Cardiac muscle cell (in vitro differentiated cells and primary cell): ENCODE results near the gene SUPT6H. TPM values are rescaled to one million over a fixed set of nuclear protein-coding genes. Genes with fewer than 3 reads are reported as not detected.
A peak's percentile ranks its signal among the peaks of the same experiment; 100 is the strongest.

Experiments used
- DNase-seq, 2 donors: peaks; one replicate each; pipeline versions ENCODE4 v3.0.0 to v3.0.0-alpha.2; 2010 to 2017; ENCODE audit warnings: low read depth in 1 of 2, low spot score in 1 of 2
- H3K27ac ChIP-seq: fragments of 200-600 bp; sonication (generic); 2 replicates; pipeline ENCODE4 v1.5.1; 2016
- H3K27me3 ChIP-seq: fragments of 200-600 bp; sonication (generic); 2 replicates; pipeline ENCODE4 v1.6.0; 2016; ENCODE audit warnings: control low read depth
- H3K36me3 ChIP-seq: fragments of 200-600 bp; sonication (generic); 2 replicates; pipeline ENCODE4 v1.5.1; 2016; ENCODE audit warnings: control low read depth
- H3K4me1 ChIP-seq: fragments of 200-600 bp; sonication (generic); 2 replicates; pipeline ENCODE4 v1.8.1; 2017; ENCODE audit warnings: low read depth, mild to moderate bottlenecking, mixed run types
- H3K4me3 ChIP-seq: fragments of 200-600 bp; sonication (generic); 2 replicates; pipeline ENCODE4 v1.5.1; 2016; ENCODE audit warnings: mild to moderate bottlenecking
- H3K9me3 ChIP-seq: fragments of 200-600 bp; sonication (generic); 2 replicates; pipeline ENCODE4 v1.5.1; 2017; ENCODE audit warnings: low read depth, mild to moderate bottlenecking, control low read depth
- CTCF ChIP-seq: IDR thresholded peaks from 2 replicates; pipeline ENCODE4 v1.5.1; 2012; ENCODE audit warnings: low read depth, mild to moderate bottlenecking, low read length
- polyA plus RNA-seq: library from polyadenylated mRNA; unstranded; fragments of >200 nt; fragmentation: Nextera tagmentation; extraction: Ambion mirVana; gene quantifications from 2 replicates; pipeline ENCODE4 v1.2.1, GENCODE V29; 2016
- total RNA-seq: library from RNA; depleted of rRNA; stranded (reverse); fragments of >200 nt; gene quantifications from 2 replicates; pipeline ENCODE4 v1.2.3, GENCODE V29; 2016

Gene SUPT6H
- total and polyA plus RNA-seq, 2 experiments from 2014 or later, result 29.7 to 67.8 TPM

GRCh38 chr17:28702752-28703150, 40.7 kb downstream of the SUPT6H start:
- Histone ChIP-seq H3K27ac (no peak overlapping the region), H3K4me1 (no peaks in the 10 kb centered on the region), H3K4me3 (no peak overlapping the region), H3K27me3 (no peaks in the 10 kb centered on the region), H3K36me3 (peaks cover 44% of the 10 kb centered on the region), H3K9me3 (no peaks in the 10 kb centered on the region)
- DNase-seq, result no peak
- TF ChIP-seq CTCF, result no peak

GRCh38 chr17:28703552-28704218, 41.7 kb downstream of the SUPT6H start:
- H3K9me3 ChIP-seq, result no peaks in the 10 kb centered on the region
- no peak overlapping the region for H3K4me3 ChIP-seq
- no peak overlapping the region for H3K27ac ChIP-seq
- H3K36me3 ChIP-seq, result peaks cover 36% of the 10 kb centered on the region
- H3K27me3 ChIP-seq, result no peaks in the 10 kb centered on the region
- no peak for DNase-seq
- no peak for TF ChIP-seq CTCF
- no peaks in the 10 kb centered on the region for H3K4me1 ChIP-seq

- no peak overlapping the region for H3K4me3 ChIP-seq
- no peaks in the 10 kb centered on the region for H3K4me1 ChIP-seq
- H3K9me3 ChIP-seq, result no peaks in the 10 kb centered on the region
- no peak for DNase-seq
- peaks cover 29% of the 10 kb centered on the region for H3K36me3 ChIP-seq
- TF ChIP-seq CTCF, result no peak
- H3K27ac ChIP-seq, result peak overlapping the region; percentile 57
- no peaks in the 10 kb centered on the region for H3K27me3 ChIP-seq
These were observed 42.3 kb downstream of the SUPT6H start for GRCh38 chr17:28704219-28704858.

- H3K4me1 ChIP-seq, result peaks cover 5% of the 10 kb centered on the region
- no peak for TF ChIP-seq CTCF
- no peaks in the 10 kb centered on the region for H3K27me3 ChIP-seq
- H3K27ac ChIP-seq, result peak overlapping the region; percentile 57
- no peaks in the 10 kb centered on the region for H3K9me3 ChIP-seq
- no peak for DNase-seq
- peaks cover 22% of the 10 kb centered on the region for H3K36me3 ChIP-seq
- no peak overlapping the region for H3K4me3 ChIP-seq
These were observed 43.2 kb downstream of the SUPT6H start for GRCh38 chr17:28705074-28705659.

- no peak for TF ChIP-seq CTCF
- Histone ChIP-seq H3K9me3 (no peaks in the 10 kb centered on the region), H3K36me3 (peaks cover 17% of the 10 kb centered on the region), H3K4me3 (no peak overlapping the region), H3K27me3 (no peaks in the 10 kb centered on the region), H3K27ac (peak overlapping the region; percentile 57), H3K4me1 (peaks cover 6% of the 10 kb centered on the region)
- no peak for DNase-seq
These were observed 43.8 kb downstream of the SUPT6H start for GRCh38 chr17:28705728-28706334.
